Measurements from ENCODE around the gene MYO1H. TPM values are rescaled to one million over a fixed set of nuclear protein-coding genes. Genes with fewer than 3 reads are reported as not detected.
A peak's percentile ranks its signal among the peaks of the same experiment; 100 is the strongest.

MYO1H gene
- total and polyA plus RNA-seq, 2 of the 13 experiments (the other 11 are each of a cell fraction or from before 2014, with no cell fraction given), result not detected

- TF ChIP-seq ZSCAN5A (CRISPR knock-in tag; IDR thresholded peaks at IDR 0.05; ENCODE audit: borderline replicate concordance) (0 out of 2 replicates have a peak, but pooled peaks have one; percentile 32), ZNF280D (CRISPR knock-in tag; IDR thresholded peaks at IDR 0.05) (peak; percentile 72), PHB2 (IDR thresholded peaks at IDR 0.05; ENCODE audit: partially characterized antibody) (no peak), AGO1 (IDR thresholded peaks at IDR 0.05; ENCODE audit: low read depth, low read length, poor library complexity, severe bottlenecking) (no peak), RBM39 (IDR thresholded peaks at IDR 0.05; ENCODE audit: low read depth, low read length, poor library complexity, severe bottlenecking) (peak; percentile 97), NR2C2 (CRISPR knock-in tag; IDR thresholded peaks at IDR 0.05; ENCODE audit: borderline replicate concordance) (peak; percentile 89), ZIK1 (CRISPR knock-in tag; IDR thresholded peaks at IDR 0.05; ENCODE audit: borderline replicate concordance, low read depth) (peak; percentile 76; the same call in 1 of the 2 replicates), ZNF878 (CRISPR knock-in tag; IDR thresholded peaks at IDR 0.05) (no peak), ZBTB20 (CRISPR knock-in tag; IDR thresholded peaks at IDR 0.05; ENCODE audit: borderline replicate concordance, low read depth) (no peak), ZNF557 (CRISPR knock-in tag; IDR thresholded peaks at IDR 0.05) (0 out of 2 replicates have a peak, but pooled peaks have one; percentile 19), XRCC5 (optimal IDR thresholded peaks at IDR 0.05; ENCODE audit: low read length) (peak; percentile 97), ATM (IDR thresholded peaks at IDR 0.05; ENCODE audit: borderline replicate concordance) (no peak), ZNF572 (CRISPR knock-in tag; IDR thresholded peaks at IDR 0.05) (no peak), REXO4 (CRISPR knock-in tag; IDR thresholded peaks at IDR 0.05; ENCODE audit: borderline replicate concordance) (no peak), ZNF713 (CRISPR knock-in tag; IDR thresholded peaks at IDR 0.05) (no peak), ZFP41 (CRISPR knock-in tag; IDR thresholded peaks at IDR 0.05; ENCODE audit: borderline replicate concordance) (no peak), ATRX (CRISPR knock-in tag; IDR thresholded peaks at IDR 0.05; ENCODE audit: borderline replicate concordance) (no peak), IRF1 (CRISPR knock-in tag; IDR thresholded peaks at IDR 0.05; ENCODE audit: low read depth) (no peak), ZNF33B (CRISPR knock-in tag; IDR thresholded peaks at IDR 0.05) (no peak), ZNF773 (CRISPR knock-in tag; IDR thresholded peaks at IDR 0.05; ENCODE audit: borderline replicate concordance) (no peak), ZNF124 (CRISPR knock-in tag; IDR thresholded peaks at IDR 0.05) (no peak), ETV5 (CRISPR knock-in tag; IDR thresholded peaks at IDR 0.05; ENCODE audit: borderline replicate concordance) (peak; percentile 61; the same call in 1 of the 2 replicates), HNF4G (IDR thresholded peaks at IDR 0.05; ENCODE audit: borderline replicate concordance, low read depth, low read length) (no peak), HNF4G (CRISPR knock-in tag; IDR thresholded peaks at IDR 0.05; ENCODE audit: borderline replicate concordance, low read depth) (no peak)
Observed at GRCh38 chr12:109477185-109477962, 129.7 kb downstream of the MYO1H start, which contains the start of the genes KCTD10 and UBE3B (continued).

Measured in HepG2 (cell line).